ENCODE data around the gene MRPL11.

MRPL11 gene

DNA sequence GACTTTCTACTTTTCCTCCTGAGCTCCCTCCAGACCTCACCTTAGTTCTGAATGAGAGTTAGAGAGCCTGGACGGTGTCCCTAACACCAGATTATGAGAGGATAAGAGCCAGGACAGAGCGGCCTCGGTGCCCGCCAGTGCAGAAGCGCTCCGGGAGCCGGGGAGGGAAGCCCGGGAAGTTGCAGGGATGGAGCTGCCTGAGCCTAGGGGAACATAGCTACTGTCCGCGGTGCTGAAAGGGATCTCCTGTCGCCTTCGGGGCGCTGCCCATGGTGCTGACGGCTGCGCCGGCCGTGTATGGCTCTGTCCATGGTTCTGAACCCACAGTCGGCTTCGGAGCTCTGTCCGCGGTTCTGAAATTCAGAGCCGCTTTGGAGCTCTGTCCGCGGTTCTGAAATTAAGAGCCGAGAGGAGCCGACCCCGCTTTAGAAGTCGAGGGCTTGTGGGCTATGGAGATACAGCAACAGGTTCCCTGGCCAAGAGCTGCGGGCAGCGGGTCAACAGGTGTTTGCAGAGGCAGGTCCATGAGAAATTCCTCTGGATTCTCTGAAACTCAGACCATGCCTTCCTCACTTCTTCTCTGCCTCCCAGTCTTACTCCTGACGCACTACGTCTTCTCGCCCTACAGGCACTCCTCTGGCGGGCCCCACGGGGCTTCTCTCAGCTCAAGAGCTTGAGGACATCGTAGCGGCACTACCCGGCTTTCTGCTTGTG lies 17.0 kb downstream of the MRPL11 start:
- no peaks in the 10 kb centered on the region for H3K4me1 ChIP-seq (ENCODE audit: low read length)
- no peak overlapping the region for H3K4me2 ChIP-seq (ENCODE audit: low read depth, low read length)
- no peak for TF ChIP-seq EZH2 (optimal IDR thresholded peaks at IDR 0.05; ENCODE audit: low read depth, low read length)
- H3K4me3 ChIP-seq (ENCODE audit: low read length), result no peak overlapping the region
- H3K9me3 ChIP-seq (replicated peaks; ENCODE audit: insufficient read depth, low read length), result no peaks in the 10 kb centered on the region
- 0 out of 2 replicates have a peak, but pooled peaks cover 3% of the 10 kb centered on the region for H4K20me1 ChIP-seq (ENCODE audit: insufficient read depth, low read length)
- peaks cover 10% of the 10 kb centered on the region for H3F3A ChIP-seq (ENCODE audit: insufficient read depth, low read length)
- H3K9ac ChIP-seq (ENCODE audit: low read length), result no peak overlapping the region
- no peak overlapping the region for H2AFZ ChIP-seq (ENCODE audit: low read length)
- peaks cover 11% of the 10 kb centered on the region for H3K27me3 ChIP-seq (replicated peaks; ENCODE audit: insufficient read depth, low read length)
- no peak overlapping the region for H3K27ac ChIP-seq (ENCODE audit: low read length)
- H3K79me2 ChIP-seq (ENCODE audit: low read length), result no peaks in the 10 kb centered on the region
- no peaks in the 10 kb centered on the region for H3K9me2 ChIP-seq (replicated peaks; ENCODE audit: insufficient read depth, low read length)
- DNase-seq, result peak; percentile 86
- H3K36me3 ChIP-seq (replicated peaks; ENCODE audit: insufficient read depth, low read length), result no peaks in the 10 kb centered on the region

DNA sequence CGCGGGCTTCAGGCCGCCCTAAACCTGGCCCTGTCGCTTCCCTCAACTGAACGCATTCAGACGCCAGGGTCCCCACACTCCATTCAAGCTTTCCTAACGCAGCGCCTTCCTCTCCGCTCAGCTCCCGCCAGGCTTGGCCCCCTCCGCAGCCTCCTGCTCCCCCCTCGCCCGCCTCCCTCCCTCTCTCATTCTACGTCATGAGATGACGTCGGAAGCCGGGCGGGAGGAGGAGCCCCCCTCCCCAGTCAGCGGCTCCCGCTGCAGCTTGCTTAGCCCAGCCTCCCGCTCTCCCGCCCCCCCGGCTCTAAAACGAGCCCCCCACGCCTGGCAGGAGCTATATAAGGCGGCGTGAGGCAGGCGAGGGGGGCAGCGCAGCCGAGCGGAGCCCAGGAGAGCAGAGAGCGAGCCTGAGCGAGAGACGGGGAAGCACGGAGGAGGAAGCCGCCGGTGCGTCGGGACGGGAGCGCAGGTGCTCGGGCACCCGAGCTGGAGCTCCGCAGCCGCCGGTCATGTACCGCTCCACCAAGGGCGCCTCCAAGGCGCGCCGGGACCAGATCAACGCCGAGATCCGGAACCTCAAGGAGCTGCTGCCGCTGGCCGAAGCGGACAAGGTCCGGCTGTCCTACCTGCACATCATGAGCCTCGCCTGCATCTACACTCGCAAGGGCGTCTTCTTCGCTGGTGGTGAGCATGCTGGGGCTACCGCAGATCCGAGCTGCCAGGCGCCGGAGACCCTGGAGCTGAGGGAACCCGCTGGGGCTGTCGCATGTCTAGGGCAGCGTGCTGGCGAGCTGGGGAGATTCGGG lies 17.8 kb downstream of the MRPL11 start, which contains the start of gene NPAS4:
NPAS4 (plus strand) TSS at position 365 of the 806 bp plus-strand sequence; CDS start at position 510, 145 bp downstream.
- no peak within 1 kb of the TSS for H3K4me2 ChIP-seq (ENCODE audit: low read depth, low read length)
- TF ChIP-seq CTCF (IDR thresholded peaks at IDR 0.05; ENCODE audit: low read length), result no peak
- no peak for TF ChIP-seq EZH2 (optimal IDR thresholded peaks at IDR 0.05; ENCODE audit: low read depth, low read length)
- TF ChIP-seq EZH2phosphoT487 (IDR thresholded peaks at IDR 0.05; ENCODE audit: low read length), result no peak
- H4K20me1 ChIP-seq (ENCODE audit: insufficient read depth, low read length), result 0 out of 2 replicates have a peak, but pooled peaks cover 3% of the 10 kb centered on the region
- no peak within 1 kb of the TSS for H3K27ac ChIP-seq (ENCODE audit: low read length)
- no peaks in the 10 kb centered on the region for H3K9me2 ChIP-seq (replicated peaks; ENCODE audit: insufficient read depth, low read length)
- no peak within 1 kb of the TSS for H3K4me3 ChIP-seq (ENCODE audit: low read length)
- H3K9me3 ChIP-seq (replicated peaks; ENCODE audit: insufficient read depth, low read length), result no peaks in the 10 kb centered on the region
- peaks cover 10% of the 10 kb centered on the region for H3F3A ChIP-seq (ENCODE audit: insufficient read depth, low read length)
- DNase-seq, result no peak
- H3K9ac ChIP-seq (ENCODE audit: low read length), result no peak within 1 kb of the TSS
- H3K36me3 ChIP-seq (replicated peaks; ENCODE audit: insufficient read depth, low read length), result no peaks in the 10 kb centered on the region
- H2AFZ ChIP-seq (ENCODE audit: low read length), result no peak within 1 kb of the TSS
- H3K27me3 ChIP-seq (replicated peaks; ENCODE audit: insufficient read depth, low read length), result peaks cover 19% of the 10 kb centered on the region
- no peaks in the 10 kb centered on the region for H3K4me1 ChIP-seq (ENCODE audit: low read length)
- no peaks in the 10 kb centered on the region for H3K79me2 ChIP-seq (ENCODE audit: low read length)

DNA sequence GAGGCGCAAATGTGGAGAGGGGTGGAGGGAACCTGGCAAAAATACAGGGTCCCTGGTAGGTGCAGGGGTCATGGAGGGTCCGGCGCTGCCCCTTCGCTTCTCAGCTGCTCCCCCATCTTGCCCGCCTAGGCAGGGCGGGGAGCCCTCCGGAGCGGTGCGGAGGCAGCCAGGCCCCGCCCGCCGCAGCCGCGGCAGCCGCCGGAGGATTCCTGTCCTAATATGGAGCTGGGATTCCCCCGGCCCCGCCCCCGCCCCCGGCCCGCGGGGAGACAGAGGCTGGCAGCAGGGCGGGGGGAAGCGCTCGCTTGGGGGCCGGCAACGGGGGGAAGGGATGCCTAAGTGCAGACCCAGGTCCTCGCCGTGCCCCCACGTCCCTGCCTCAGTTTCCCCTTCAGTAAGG lies 18.8 kb downstream of the MRPL11 start:
- Histone ChIP-seq H4K20me1 (ENCODE audit: insufficient read depth, low read length) (0 out of 2 replicates have a peak, but pooled peaks cover 3% of the 10 kb centered on the region), H3K4me3 (ENCODE audit: low read length) (no peak overlapping the region), H3K4me2 (ENCODE audit: low read depth, low read length) (no peak overlapping the region), H2AFZ (ENCODE audit: low read length) (no peak overlapping the region), H3K9me2 (replicated peaks; ENCODE audit: insufficient read depth, low read length) (no peaks in the 10 kb centered on the region), H3K9ac (ENCODE audit: low read length) (no peak overlapping the region), H3F3A (ENCODE audit: insufficient read depth, low read length) (peaks cover 10% of the 10 kb centered on the region), H3K27ac (ENCODE audit: low read length) (no peak overlapping the region), H3K27me3 (replicated peaks; ENCODE audit: insufficient read depth, low read length) (peaks cover 28% of the 10 kb centered on the region), H3K9me3 (replicated peaks; ENCODE audit: insufficient read depth, low read length) (no peaks in the 10 kb centered on the region), H3K4me1 (ENCODE audit: low read length) (no peaks in the 10 kb centered on the region), H3K36me3 (replicated peaks; ENCODE audit: insufficient read depth, low read length) (no peaks in the 10 kb centered on the region), H3K79me2 (ENCODE audit: low read length) (no peaks in the 10 kb centered on the region)
- DNase-seq, result no peak
- TF ChIP-seq EZH2 (optimal IDR thresholded peaks at IDR 0.05; ENCODE audit: low read depth, low read length), result no peak
- no peak for TF ChIP-seq CTCF (IDR thresholded peaks at IDR 0.05; ENCODE audit: low read length)
- TF ChIP-seq EZH2phosphoT487 (IDR thresholded peaks at IDR 0.05; ENCODE audit: low read length), result no peak
